HCT116 (cell line): ENCODE measurements around the gene PRKAG2. TPM values are rescaled to one million over a fixed set of nuclear protein-coding genes. Genes with fewer than 3 reads are reported as not detected.

Source experiments
- ATAC-seq: fragments of 200-7000 bp; cut with Tn5 transposase; 2 replicates; pipeline ENCODE4 v1.9.1; 2020; ENCODE audit warnings: mild to moderate bottlenecking, moderate library complexity
- BruUV-seq: library from RNA; stranded (reverse); fragments of 400-500 nt; replicated peaks from 2 replicates; lab custom pipeline; 2021; lab: Mats Ljungman, UMichigan
- CTCF ChIA-PET: fragments of 300-600 bp; sonication (Branson Sonifier 250); formaldehyde crosslinking; loops from one replicate; lab custom pipeline; 2021; ENCODE audit warnings: antibody characterized with exemption; lab: Charles Lee
- POLR2A ChIA-PET: fragments of 300-600, 350-600 bp; sonication (Branson Sonifier 250); formaldehyde crosslinking; loops from one replicate; lab custom pipeline; 2021; ENCODE audit warnings: antibody characterized with exemption; lab: Charles Lee
- RAD21 ChIA-PET, 2 experiments: fragments of 300-600 bp; sonication (Branson Sonifier 250); formaldehyde crosslinking; loops; one replicate each; lab custom pipeline; 2023; ENCODE audit warnings: low total read pairs in 2 of 2; ENCODE audit not compliant: uncharacterized antibody in 2 of 2, unreplicated experiment in 2 of 2, low non-redundant PET in 1 of 2; lab: Charles Lee
- DNase-seq: peaks from one replicate; pipeline ENCODE4 v3.0.0-alpha.2; 2010; ENCODE audit warnings: low read depth, low spot score
- H2AFZ ChIP-seq: fragments of 200-600 bp; shearing (Covaris generic), sonication (generic); 2 replicates; pipeline ENCODE4 v1.6.1; 2017; ENCODE audit warnings: low read depth, mixed run types, mixed read lengths, antibody characterized with exemption, low read length; ENCODE audit not compliant: poor library complexity, severe bottlenecking
- H3K27ac ChIP-seq: 2 replicates; pipeline ENCODE4 v1.5.1; 2012; ENCODE audit warnings: low read depth, low read length
- H3K27me3 ChIP-seq: fragments of 200-600 bp; sonication (generic); 2 replicates; pipeline ENCODE4 v1.6.1; 2016; ENCODE audit warnings: mixed run types, low read length, mixed read lengths; ENCODE audit not compliant: insufficient read depth
- H3K36me3 ChIP-seq, 2 experiments: fragments of 200-500 bp in 1 of 2; fragments of 200-600 bp in 1 of 2; sonication (Bioruptor generic) in 1 of 2; sonication (generic) in 1 of 2; 2 replicates each; pipeline versions ENCODE4 v1.5.1 to v1.6.1; 2014 to 2016; ENCODE audit warnings: low read length in 2 of 2, inconsistent platforms in 1 of 2, mixed read lengths in 1 of 2, mixed run types in 1 of 2; ENCODE audit not compliant: insufficient read depth in 2 of 2, control insufficient read depth in 1 of 2
- H3K4me1 ChIP-seq, 2 experiments: fragments of 200-600 bp in 1 of 2; sonication (generic) in 1 of 2; 2 replicates each; pipeline versions ENCODE4 v1.5.1 to v1.6.1; 2012 to 2017; ENCODE audit warnings: low read length in 2 of 2, inconsistent platforms in 1 of 2, mild to moderate bottlenecking in 1 of 2, mixed read lengths in 1 of 2, mixed run types in 1 of 2, moderate library complexity in 1 of 2; ENCODE audit not compliant: insufficient read depth in 2 of 2, control insufficient read depth in 1 of 2
- H3K4me2 ChIP-seq: fragments of 200-600 bp; sonication (generic); 2 replicates; pipeline ENCODE4 v1.6.1; 2017; ENCODE audit warnings: mixed run types, low read length, mixed read lengths
- H3K4me3 ChIP-seq, 2 experiments: fragments of 200-600 bp in 1 of 2; sonication (generic) in 1 of 2; replicated peaks in 1 of 2; 2 replicates each; pipeline ENCODE4 v1.5.1; 2011 to 2016; ENCODE audit warnings: low read length in 2 of 2, control low read depth in 1 of 2, low read depth in 1 of 2, mild to moderate bottlenecking in 1 of 2, mixed read lengths in 1 of 2, mixed run types in 1 of 2
- H3K79me2 ChIP-seq: fragments of 200-600 bp; sonication (generic); 2 replicates; pipeline ENCODE4 v1.6.1; 2017; ENCODE audit warnings: mild to moderate bottlenecking, mixed run types, low read length, moderate library complexity, mixed read lengths; ENCODE audit not compliant: insufficient read depth
- H3K9ac ChIP-seq: fragments of 200-600 bp; sonication (generic); 2 replicates; pipeline ENCODE4 v1.6.1; 2016; ENCODE audit warnings: low read length, mixed read lengths
- H3K9me2 ChIP-seq: fragments of 200-600 bp; sonication (generic), shearing (Covaris generic); 2 replicates; pipeline ENCODE4 v1.6.1; 2017; ENCODE audit warnings: mixed run types, mild to moderate bottlenecking, moderate library complexity; ENCODE audit not compliant: insufficient read depth
- H3K9me3 ChIP-seq, 2 experiments: fragments of 200-500 bp in 1 of 2; fragments of 200-600 bp in 1 of 2; sonication (Bioruptor generic) in 1 of 2; sonication (generic) in 1 of 2; 2 replicates each; pipeline ENCODE4 v1.6.1; 2014 to 2017; ENCODE audit warnings: low read length in 2 of 2, mixed read lengths in 2 of 2, inconsistent platforms in 1 of 2, low read depth in 1 of 2, mild to moderate bottlenecking in 1 of 2, mixed run types in 1 of 2, moderate library complexity in 1 of 2; ENCODE audit not compliant: control insufficient read depth in 1 of 2, insufficient read depth in 1 of 2
- H4K20me1 ChIP-seq: fragments of 200-600 bp; sonication (generic), shearing (Covaris generic); 2 replicates; pipeline ENCODE4 v1.6.1; 2017; ENCODE audit warnings: mixed run types, mild to moderate bottlenecking, moderate library complexity; ENCODE audit not compliant: insufficient read depth
- EGR1 ChIP-seq: IDR thresholded peaks from 2 replicates; pipeline ENCODE4 v1.6.1; 2012; ENCODE audit warnings: low read depth
- JUND ChIP-seq: IDR thresholded peaks from 2 replicates; pipeline ENCODE4 v1.6.1; 2012
- MAX ChIP-seq: IDR thresholded peaks from 2 replicates; pipeline ENCODE4 v1.6.1; 2012
- POLR2AphosphoS5 ChIP-seq: IDR thresholded peaks from 2 replicates; pipeline ENCODE4 v1.6.1; 2011; ENCODE audit warnings: mild to moderate bottlenecking, low read depth, low read length, moderate library complexity
- RAD21 ChIP-seq: IDR thresholded peaks from 2 replicates; pipeline ENCODE4 v1.6.1; 2012; ENCODE audit warnings: low read depth, mild to moderate bottlenecking
- SP1 ChIP-seq: IDR thresholded peaks from 2 replicates; pipeline ENCODE4 v1.6.1; 2012; ENCODE audit warnings: low read depth
- YY1 ChIP-seq: IDR thresholded peaks from 2 replicates; pipeline ENCODE4 v1.6.1; 2011; ENCODE audit warnings: low read length, low read depth, moderate library complexity, mild to moderate bottlenecking; ENCODE audit not compliant: insufficient replicate concordance; ENCODE audit errors: extremely low read depth
- ZBTB33 ChIP-seq: IDR thresholded peaks from 2 replicates; pipeline ENCODE4 v1.6.1; 2011; ENCODE audit warnings: mild to moderate bottlenecking, low read length, moderate library complexity; ENCODE audit not compliant: insufficient replicate concordance; ENCODE audit errors: extremely low read depth
- intact Hi-C: fragments of 100-400 bp; cut with micrococcal nuclease; formaldehyde crosslinking; loops from 2 replicates; pipeline ENCODE4 v1.10.0; 2022
- total RNA-seq: library from RNA; stranded (reverse); gene quantifications from one replicate; pipeline ENCODE4 v1.2.1, GENCODE V29; 2021; ENCODE audit not compliant: unreplicated experiment

PRKAG2 gene
- total RNA-seq, 1 experiment from 2014 or later, result 23.6 TPM

- H3K9me3 ChIP-seq, result no peaks in the 10 kb centered on the region
- H3K4me2 ChIP-seq, result no peak overlapping the region
- H3K4me3 ChIP-seq, result no peak overlapping the region
- H3K79me2 ChIP-seq, result no peaks in the 10 kb centered on the region
- ATAC-seq (no peak), DNase-seq (no peak)
- no peak overlapping the region for H3K27ac ChIP-seq
- no peak overlapping the region for H2AFZ ChIP-seq
- H3K9ac ChIP-seq, result no peak overlapping the region
- CTCF ChIA-PET, result no interaction called here
- peaks cover 5 to 31% of the 10 kb centered on the region in 2 experiments; a peak in 3 of 4 replicates for H3K4me1 ChIP-seq
- POLR2A ChIA-PET, result no interaction called here
- RAD21 ChIA-PET, result no interaction called here
- TF ChIP-seq RAD21 (no peak), EGR1 (no peak), YY1 (no peak), SP1 (no peak), JUND (no peak), ZBTB33 (no peak), POLR2AphosphoS5 (no peak), MAX (no peak)
- intact Hi-C loops, result no loop called here
- no peaks in the 10 kb centered on the region for H4K20me1 ChIP-seq
- BruUV-seq, result no TSS peak
- no peaks in the 10 kb centered on the region for H3K27me3 ChIP-seq
- no peaks in the 10 kb centered on the region for H3K36me3 ChIP-seq
- no peaks in the 10 kb centered on the region for H3K9me2 ChIP-seq
These were observed 167.5 kb downstream of the PRKAG2 start for GRCh38 chr7:151709141-151710038.
